Endothelial cell (in vitro differentiated cells): ENCODE results near the gene VSX1. TPM values are rescaled to one million over a fixed set of nuclear protein-coding genes. Genes with fewer than 3 reads are reported as not detected.

ENCODE experiments used
- DNase-seq: peaks from one replicate; pipeline ENCODE4 v3.0.0; 2021; ENCODE audit warnings: low spot score
- H3K27ac Mint-ChIP-seq: one replicate; pipeline ENCODE4 v1.8.0; 2021; ENCODE audit warnings: mixed read lengths, inconsistent platforms; ENCODE audit not compliant: unreplicated experiment
- H3K27me3 Mint-ChIP-seq: one replicate; pipeline ENCODE4 v1.8.0; 2021; ENCODE audit warnings: mild to moderate bottlenecking, moderate library complexity, mixed read lengths, inconsistent platforms; ENCODE audit not compliant: unreplicated experiment
- H3K36me3 Mint-ChIP-seq: one replicate; pipeline ENCODE4 v1.8.0; 2021; ENCODE audit warnings: mild to moderate bottlenecking, low read depth, mixed read lengths, inconsistent platforms; ENCODE audit not compliant: unreplicated experiment
- H3K4me1 Mint-ChIP-seq: one replicate; pipeline ENCODE4 v1.8.0; 2021; ENCODE audit warnings: mild to moderate bottlenecking, mixed read lengths, inconsistent platforms; ENCODE audit not compliant: unreplicated experiment
- H3K4me3 Mint-ChIP-seq: one replicate; pipeline ENCODE4 v1.8.0; 2021; ENCODE audit warnings: mild to moderate bottlenecking, mixed read lengths, inconsistent platforms; ENCODE audit not compliant: unreplicated experiment
- H3K9me3 Mint-ChIP-seq: one replicate; pipeline ENCODE4 v1.8.0; 2021; ENCODE audit warnings: mixed read lengths, inconsistent platforms; ENCODE audit not compliant: unreplicated experiment
- CTCF ChIP-seq: fragments of 200-600 bp; sonication (generic); IDR thresholded peaks from one replicate; pipeline ENCODE4 v1.5.0; 2021; ENCODE audit warnings: antibody characterized with exemption; ENCODE audit not compliant: unreplicated experiment
- total RNA-seq: library from RNA; stranded (reverse); fragmentation: NEBNext Ultra II Directional; extraction: Animal tissue kit (Norgen Biotek cat#: 25700); gene quantifications from one replicate; pipeline ENCODE4 v1.2.1, GENCODE V29; 2021; ENCODE audit not compliant: unreplicated experiment

The VSX1 gene
- total RNA-seq, 1 donor from 2014 or later, result not detected

GRCh38 chr20:25087186-25087929 is 5.4 kb upstream of the VSX1 start:
- TF ChIP-seq CTCF, result no peak
- Mint-ChIP-seq H3K4me3 (no peak overlapping the region), H3K27me3 (peaks cover 15% of the 10 kb centered on the region), H3K4me1 (peaks cover 4% of the 10 kb centered on the region), H3K9me3 (no peaks in the 10 kb centered on the region), H3K36me3 (no peaks in the 10 kb centered on the region), H3K27ac (no peak overlapping the region)
- no peak for DNase-seq

- no peak overlapping the region for H3K4me3 Mint-ChIP-seq
- no peak for TF ChIP-seq CTCF
- no peaks in the 10 kb centered on the region for H3K36me3 Mint-ChIP-seq
- no peak for DNase-seq
- no peaks in the 10 kb centered on the region for H3K9me3 Mint-ChIP-seq
- no peak overlapping the region for H3K27ac Mint-ChIP-seq
- peaks cover 16% of the 10 kb centered on the region for H3K27me3 Mint-ChIP-seq
- H3K4me1 Mint-ChIP-seq, result peaks cover 5% of the 10 kb centered on the region
Observed at GRCh38 chr20:25085756-25086495, 4.0 kb upstream of the VSX1 start.

GRCh38 chr20:25084626-25085187 is 2.8 kb upstream of the VSX1 start:
- Mint-ChIP-seq H3K4me3 (no peak overlapping the region), H3K4me1 (peaks cover 5% of the 10 kb centered on the region), H3K27ac (no peak overlapping the region), H3K27me3 (peaks cover 22% of the 10 kb centered on the region), H3K36me3 (no peaks in the 10 kb centered on the region), H3K9me3 (no peaks in the 10 kb centered on the region)
- no peak for DNase-seq
- TF ChIP-seq CTCF, result no peak

GRCh38 chr20:25083773-25084625 is 2.1 kb upstream of the VSX1 start:
- Mint-ChIP-seq H3K9me3 (no peaks in the 10 kb centered on the region), H3K36me3 (no peaks in the 10 kb centered on the region), H3K4me3 (no peak overlapping the region), H3K4me1 (peaks cover 5% of the 10 kb centered on the region), H3K27me3 (peaks cover 22% of the 10 kb centered on the region), H3K27ac (no peak overlapping the region)
- TF ChIP-seq CTCF, result no peak
- no peak for DNase-seq
